Measurements from ENCODE around the gene KIF7. TPM values are rescaled to one million over a fixed set of nuclear protein-coding genes. Genes with fewer than 3 reads are reported as not detected.

Gene KIF7
- polyA plus RNA-seq, 1 donor (not counting 4 experiments of a cell fraction or from before 2014, with no cell fraction given) = 0.54 TPM

GRCh38 chr15:89666858-89667705 lies 11.8 kb upstream of the KIF7 start:
- DNase-seq (ENCODE audit: low read depth, low spot score) (no peak), FAIRE-seq (no peak)
- Histone ChIP-seq H3K4me1 (ENCODE audit: control insufficient read depth, extremely low read depth, insufficient read depth, low read length) (peaks cover 10% of the 10 kb centered on the region), H2AFZ (ENCODE audit: control insufficient read depth, low read length) (no peak overlapping the region), H3K36me3 (ENCODE audit: control insufficient read depth in 2 of 2, extremely low read depth in 1 of 2, insufficient read depth in 2 of 2, low read length in 2 of 2) (no peaks in the 10 kb centered on the region), H3K27me3 (ENCODE audit: control insufficient read depth, extremely low read depth, insufficient read depth, low read length) (no peaks in the 10 kb centered on the region), H4K20me1 (ENCODE audit: control insufficient read depth, extremely low read depth, insufficient read depth, low read length) (no peaks in the 10 kb centered on the region), H3K4me3 (ENCODE audit: control insufficient read depth in 2 of 3, extremely low read depth in 1 of 3, insufficient read depth in 2 of 3, low read depth in 1 of 3, low read length in 3 of 3) (no peak overlapping the region), H3K9ac (ENCODE audit: control insufficient read depth, extremely low read depth, insufficient read depth, low read length) (no peak overlapping the region), H3K27ac (ENCODE audit: control insufficient read depth, insufficient read depth, low read length) (no peak overlapping the region), H3K9me1 (ENCODE audit: control insufficient read depth, extremely low read depth, insufficient read depth, low read length) (no peaks in the 10 kb centered on the region), H3K4me2 (ENCODE audit: control insufficient read depth, extremely low read depth, insufficient read depth, low read depth, low read length) (no peak overlapping the region), H3K9me3 (ENCODE audit: control insufficient read depth, low read depth, low read length) (no peaks in the 10 kb centered on the region), H3K79me2 (ENCODE audit: control insufficient read depth, insufficient read depth, low read length) (no peaks in the 10 kb centered on the region)
- TF ChIP-seq CTCF (optimal IDR thresholded peaks at IDR 0.05 in 1 of 3, IDR thresholded peaks at IDR 0.05 in 1 of 3, conservative IDR thresholded peaks at IDR 0.05 in 1 of 3; ENCODE audit: extremely low read depth in 1 of 3, insufficient read depth in 2 of 3, low read length in 3 of 3) (no peak), EZH2 (IDR thresholded peaks at IDR 0.05; ENCODE audit: low read length) (no peak)
- dilution Hi-C loops (cut with MboI; ENCODE audit: extremely low pct_ligation_motif_present, low sequenced_read_pairs) = no loop called here

GRCh38 chr15:89666184-89666857 lies 11.1 kb upstream of the KIF7 start:
- H3K27ac ChIP-seq (ENCODE audit: control insufficient read depth, insufficient read depth, low read length) = no peak overlapping the region

More at GRCh38 chr15:89666184-89666857, 11.1 kb upstream of the KIF7 start:
- Histone ChIP-seq H2AFZ (ENCODE audit: control insufficient read depth, low read length) (no peak overlapping the region), H3K9me1 (ENCODE audit: control insufficient read depth, extremely low read depth, insufficient read depth, low read length) (no peaks in the 10 kb centered on the region), H3K4me3 (ENCODE audit: control insufficient read depth in 2 of 3, extremely low read depth in 1 of 3, insufficient read depth in 2 of 3, low read depth in 1 of 3, low read length in 3 of 3) (no peak overlapping the region), H4K20me1 (ENCODE audit: control insufficient read depth, extremely low read depth, insufficient read depth, low read length) (no peaks in the 10 kb centered on the region), H3K9me3 (ENCODE audit: control insufficient read depth, low read depth, low read length) (no peaks in the 10 kb centered on the region), H3K36me3 (ENCODE audit: control insufficient read depth in 2 of 2, extremely low read depth in 1 of 2, insufficient read depth in 2 of 2, low read length in 2 of 2) (no peaks in the 10 kb centered on the region), H3K4me1 (ENCODE audit: control insufficient read depth, extremely low read depth, insufficient read depth, low read length) (peaks cover 10% of the 10 kb centered on the region), H3K27me3 (ENCODE audit: control insufficient read depth, extremely low read depth, insufficient read depth, low read length) (no peaks in the 10 kb centered on the region), H3K9ac (ENCODE audit: control insufficient read depth, extremely low read depth, insufficient read depth, low read length) (no peak overlapping the region), H3K79me2 (ENCODE audit: control insufficient read depth, insufficient read depth, low read length) (no peaks in the 10 kb centered on the region), H3K4me2 (ENCODE audit: control insufficient read depth, extremely low read depth, insufficient read depth, low read depth, low read length) (no peak overlapping the region)
- FAIRE-seq (no peak), DNase-seq (ENCODE audit: low read depth, low spot score) (no peak)
- dilution Hi-C loops (cut with MboI; ENCODE audit: extremely low pct_ligation_motif_present, low sequenced_read_pairs) = no loop called here
- TF ChIP-seq CTCF (optimal IDR thresholded peaks at IDR 0.05 in 1 of 3, IDR thresholded peaks at IDR 0.05 in 1 of 3, conservative IDR thresholded peaks at IDR 0.05 in 1 of 3; ENCODE audit: extremely low read depth in 1 of 3, insufficient read depth in 2 of 3, low read length in 3 of 3) (no peak), EZH2 (IDR thresholded peaks at IDR 0.05; ENCODE audit: low read length) (no peak)

Data from keratinocyte (primary cell).